Activated CD4-positive, alpha-beta T cell treated with anti-CD3 and anti-CD28 coated beads for 48 hours (primary cell): ENCODE results near the gene ELMOD1.

ENCODE experiments used
- DNase-seq: peaks from one replicate; pipeline ENCODE4 v3.0.0-alpha.2; 2020

ELMOD1 gene

DNA sequence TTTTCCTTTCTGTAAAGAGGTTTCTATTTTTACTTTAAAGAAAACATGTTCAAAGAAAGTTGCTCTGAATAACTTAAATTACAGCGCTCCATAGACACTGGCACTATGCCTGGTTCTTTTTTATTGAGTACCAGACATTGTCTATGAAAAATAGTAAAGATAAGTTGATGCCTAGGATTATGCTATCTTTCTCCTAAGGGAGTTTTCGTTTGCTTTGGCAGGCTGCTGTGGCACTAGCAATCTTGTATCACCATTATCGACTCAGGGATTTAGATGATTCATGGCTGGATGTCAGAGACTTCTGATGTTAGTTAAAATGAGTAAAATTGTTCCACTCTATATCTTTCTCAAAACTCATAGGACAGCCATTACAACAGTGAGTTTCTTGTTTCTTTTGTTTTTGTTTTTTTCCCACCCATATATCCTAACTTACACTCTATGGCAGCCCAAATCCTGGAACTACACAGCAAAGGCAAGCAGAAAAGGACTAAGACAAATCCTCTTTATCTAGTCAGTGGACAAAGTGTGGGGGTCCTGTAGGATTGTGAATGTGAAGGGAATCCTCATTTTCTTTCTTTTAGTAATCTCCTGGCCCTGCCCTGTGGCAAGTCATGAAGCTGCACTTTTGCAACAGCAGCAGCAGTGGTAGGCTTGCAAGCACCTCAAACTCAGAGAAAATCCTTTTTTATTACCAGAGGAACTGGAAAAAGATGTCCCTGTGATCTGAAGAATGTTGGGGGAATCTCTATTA lies 100.2 kb downstream of the ELMOD1 start:
- DNase-seq = no peak

DNA sequence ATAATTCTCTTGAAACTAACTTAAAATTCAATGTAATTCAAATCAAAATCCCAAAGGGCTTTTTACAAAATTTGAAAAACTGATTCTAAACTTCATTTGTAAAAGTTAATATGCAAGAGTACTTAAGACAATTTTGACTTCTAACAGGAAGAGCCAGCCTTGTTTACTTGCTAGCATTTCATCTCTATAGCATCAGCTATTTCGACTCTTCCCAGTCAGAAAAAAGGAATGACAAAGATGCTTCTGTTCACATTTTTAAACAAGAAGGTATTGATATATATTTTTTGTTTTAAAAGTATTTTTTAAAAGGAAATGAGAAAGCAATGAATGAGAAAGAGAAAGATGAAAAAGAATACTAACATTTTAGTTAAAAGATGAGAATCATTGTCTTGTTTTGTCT lies 104.5 kb downstream of the ELMOD1 start:
- no peak for DNase-seq

DNA sequence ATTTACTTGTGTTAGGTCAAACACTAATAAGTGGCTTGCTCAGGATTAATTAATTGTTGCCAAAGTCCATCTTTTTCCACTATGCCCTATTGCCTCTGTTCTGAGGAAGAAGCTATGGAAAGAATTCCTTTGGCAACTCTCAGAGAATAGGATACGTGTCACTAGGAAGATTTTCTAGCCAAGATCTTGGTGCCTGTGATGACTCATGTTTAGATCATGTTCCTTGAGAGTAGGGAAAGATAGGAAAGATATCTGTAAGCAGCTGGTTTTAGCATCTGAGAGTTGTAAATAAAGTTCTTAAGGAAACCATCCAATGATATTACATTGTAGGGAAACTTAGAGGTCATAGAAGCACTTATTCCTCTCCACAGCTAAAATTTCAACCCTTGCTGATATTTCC lies 105.2 kb downstream of the ELMOD1 start:
- no peak for DNase-seq

DNA sequence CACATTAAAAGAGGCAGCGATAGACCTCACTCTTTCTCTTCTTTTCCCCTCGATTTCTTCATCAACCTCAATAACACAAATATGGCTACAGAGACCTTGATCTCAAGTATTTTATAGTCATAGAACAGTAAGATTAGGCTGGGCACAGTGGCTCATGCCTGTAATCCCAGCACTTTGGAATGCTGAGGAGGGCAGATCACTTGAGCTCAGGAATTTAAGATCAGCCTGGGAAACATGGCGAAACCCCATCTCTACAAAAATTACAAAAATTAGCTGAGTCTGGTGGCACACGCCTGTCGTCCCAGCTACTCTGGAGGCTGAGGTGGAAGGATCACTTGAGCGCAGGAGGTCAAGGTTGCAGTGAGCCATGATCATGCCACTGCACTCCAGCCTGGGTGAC lies 106.3 kb downstream of the ELMOD1 start:
- DNase-seq = no peak

DNA sequence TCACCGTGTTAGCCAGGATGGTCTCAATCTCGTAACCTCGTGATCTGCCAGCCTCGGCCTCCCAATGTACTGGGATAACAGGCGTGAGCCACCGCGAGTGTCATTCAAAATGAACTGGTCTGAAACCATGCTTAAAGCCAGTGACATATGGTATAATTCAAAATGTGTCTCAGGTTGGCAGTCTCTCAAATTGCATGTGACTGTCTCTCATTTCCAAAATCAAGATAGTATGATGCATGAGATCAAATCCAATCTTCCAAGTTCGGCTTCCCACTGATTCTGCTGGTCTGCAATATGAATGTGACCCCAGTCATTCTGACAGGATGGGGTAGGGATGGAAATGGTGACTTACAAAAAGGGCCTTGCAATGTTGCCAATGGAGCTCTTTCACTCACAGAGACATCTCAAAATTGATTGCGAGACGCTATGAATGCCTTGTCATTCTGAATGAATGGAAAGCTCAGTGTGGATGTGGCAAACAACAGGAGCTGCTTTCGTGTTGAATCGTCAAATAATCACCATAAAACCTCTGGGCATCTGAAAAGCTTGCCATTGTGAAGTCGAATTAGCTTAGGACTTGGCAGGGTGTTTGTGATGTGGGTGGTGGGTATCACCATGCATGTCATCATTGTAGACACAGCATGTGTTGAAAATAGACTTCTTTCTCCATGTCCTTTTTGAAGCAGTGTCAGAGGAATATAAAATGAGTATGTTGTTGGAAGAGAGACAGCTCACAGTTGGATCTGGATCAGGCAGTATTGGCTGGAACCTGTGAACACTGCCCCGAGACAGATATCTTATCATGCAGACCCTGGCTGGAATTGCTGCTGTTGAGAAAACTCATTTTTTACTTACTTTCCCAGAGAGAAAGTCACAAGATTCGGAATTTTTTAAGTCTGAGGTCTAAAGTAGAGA lies 108.7 kb downstream of the ELMOD1 start:
- DNase-seq = no peak

DNA sequence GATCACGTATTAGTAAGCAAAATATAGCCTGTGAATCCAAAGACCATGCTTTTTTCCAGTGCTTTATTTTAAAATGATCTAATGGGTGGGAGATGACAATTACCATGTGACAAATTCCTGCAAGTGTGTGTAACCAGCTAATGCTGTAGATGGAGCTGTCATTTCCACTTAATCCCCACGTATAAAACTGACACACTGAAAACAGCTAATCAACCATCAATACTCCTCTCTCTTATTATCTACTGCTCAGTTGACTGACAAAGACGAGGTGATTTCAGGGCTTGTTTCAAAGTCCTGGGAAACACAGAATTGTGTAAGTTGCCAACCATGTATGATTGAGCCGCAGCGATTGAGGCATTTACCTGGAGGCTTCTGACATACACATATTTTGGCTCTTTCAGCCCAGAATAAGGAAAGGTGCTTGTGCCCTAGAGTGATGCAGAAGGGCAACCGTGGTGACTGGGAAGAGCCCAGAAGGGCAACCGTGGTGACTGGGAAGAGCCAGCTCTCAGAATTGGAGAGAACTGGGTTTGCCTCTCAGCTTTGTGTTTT lies 111.2 kb downstream of the ELMOD1 start:
- DNase-seq = no peak

DNA sequence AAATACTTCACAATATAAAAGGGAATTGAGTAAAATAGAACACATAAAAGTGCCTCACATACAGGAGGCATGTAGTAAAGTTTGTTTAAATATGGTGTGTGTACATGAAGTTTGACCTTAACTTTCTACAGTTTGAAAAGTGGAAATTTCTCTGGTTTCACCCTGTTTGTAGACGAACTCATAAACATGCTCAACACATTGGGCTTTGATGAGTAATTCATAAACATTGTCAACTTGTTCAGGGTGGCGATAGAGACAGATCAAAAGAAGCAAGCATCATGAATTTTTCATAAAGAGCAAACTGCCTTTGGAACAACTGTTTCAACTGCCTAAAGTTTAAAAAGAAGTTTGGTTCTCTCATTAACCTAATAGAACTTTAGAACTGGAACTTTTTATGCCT lies 111.8 kb downstream of the ELMOD1 start:
- DNase-seq = no peak

DNA sequence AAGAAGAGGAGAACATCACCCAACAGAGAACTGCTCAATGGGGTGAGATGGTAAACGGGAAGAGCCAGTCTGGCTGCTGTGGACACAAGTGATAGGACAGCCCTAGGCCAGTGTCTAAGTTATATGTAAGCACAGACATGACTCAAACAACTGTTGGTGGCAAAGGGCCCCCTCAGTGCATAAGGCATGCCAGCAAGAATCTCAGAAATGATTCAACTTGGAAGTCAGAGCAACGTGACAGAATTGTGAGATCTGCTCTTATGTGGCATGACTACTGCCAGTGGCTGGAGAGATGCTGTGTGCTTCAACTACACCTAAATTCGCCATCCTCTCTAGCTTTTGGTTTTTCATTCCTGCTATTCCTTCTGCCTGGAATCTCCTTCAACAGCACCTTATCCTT lies 113.5 kb downstream of the ELMOD1 start:
- DNase-seq = no peak

DNA sequence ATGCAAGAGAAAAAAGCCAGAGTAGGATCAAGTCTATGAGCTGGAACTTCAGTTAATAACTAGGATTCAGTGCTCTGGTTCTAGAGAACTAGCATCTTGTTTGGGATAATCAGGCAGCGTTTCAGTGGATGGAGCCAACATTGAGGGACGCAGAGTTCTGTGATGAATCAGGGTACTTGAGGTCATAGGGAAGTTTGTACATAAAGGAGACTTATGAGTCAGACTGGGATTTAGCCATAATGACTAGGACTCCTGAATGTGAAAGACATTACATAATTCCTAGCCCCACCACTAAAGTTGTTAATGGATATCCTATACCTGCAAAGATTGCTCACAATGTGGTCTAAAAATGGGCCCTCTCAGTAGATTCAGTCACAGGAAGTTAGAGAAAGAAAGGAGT lies 114.1 kb downstream of the ELMOD1 start:
- no peak for DNase-seq

DNA sequence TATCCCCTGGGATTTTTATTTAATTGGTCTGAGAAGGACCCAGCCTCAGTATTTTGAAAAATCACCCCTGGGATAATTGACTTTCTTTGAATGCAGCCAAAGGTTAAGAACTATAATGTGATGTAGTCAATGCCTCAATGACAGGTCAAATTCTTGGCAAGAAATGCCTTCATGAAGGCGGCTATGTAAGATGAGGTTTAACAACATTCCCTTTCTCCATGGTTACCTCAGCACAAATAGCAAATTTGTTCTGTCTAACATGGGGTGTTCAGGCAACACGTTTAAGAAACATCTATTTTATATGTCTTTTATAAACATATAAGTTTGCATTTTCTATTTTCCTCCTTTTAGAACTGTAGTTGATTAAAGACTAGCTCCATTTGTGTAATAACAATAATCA lies 115.6 kb downstream of the ELMOD1 start:
- no peak for DNase-seq

DNA sequence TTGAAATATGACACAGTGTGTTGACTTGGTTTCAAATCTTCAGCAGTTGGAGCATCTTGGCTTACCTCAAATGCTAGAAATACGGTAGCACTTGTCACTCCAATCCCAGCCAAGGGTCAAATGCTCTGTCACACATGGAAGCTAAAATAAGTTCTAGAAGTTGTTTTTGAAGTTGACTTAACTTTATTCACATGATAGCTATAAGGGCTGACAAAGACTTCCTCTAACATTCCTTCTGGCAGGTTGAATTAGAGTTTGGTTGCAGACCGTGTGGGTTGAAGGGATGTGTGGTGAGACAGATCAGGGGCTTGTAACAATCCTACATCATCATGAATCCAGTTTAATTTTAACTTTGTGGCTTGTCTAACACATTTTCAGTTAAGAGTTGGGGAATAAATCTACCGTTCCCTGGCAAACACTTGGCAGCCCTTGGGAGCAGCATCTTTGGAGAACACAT lies 116.3 kb downstream of the ELMOD1 start:
- DNase-seq = no peak

DNA sequence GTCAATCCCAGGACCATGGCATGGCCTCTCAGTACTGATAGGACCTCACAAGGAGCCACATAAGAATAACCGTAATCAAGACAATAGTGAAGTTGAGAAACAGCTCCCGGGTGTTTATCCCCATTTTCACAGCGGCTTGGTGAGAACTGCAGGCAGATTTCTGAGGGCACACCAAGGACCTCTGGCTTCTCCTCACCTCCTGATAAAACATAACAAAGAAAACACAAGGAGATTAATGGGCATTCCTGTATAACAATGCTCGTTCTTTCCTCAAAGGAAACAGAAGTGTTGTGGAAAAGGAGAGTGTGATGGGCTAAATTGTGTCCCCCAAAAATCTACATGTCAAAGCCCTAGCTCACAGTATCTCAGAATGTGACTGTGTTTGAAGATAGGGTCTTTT lies 116.9 kb downstream of the ELMOD1 start:
- DNase-seq = no peak

DNA sequence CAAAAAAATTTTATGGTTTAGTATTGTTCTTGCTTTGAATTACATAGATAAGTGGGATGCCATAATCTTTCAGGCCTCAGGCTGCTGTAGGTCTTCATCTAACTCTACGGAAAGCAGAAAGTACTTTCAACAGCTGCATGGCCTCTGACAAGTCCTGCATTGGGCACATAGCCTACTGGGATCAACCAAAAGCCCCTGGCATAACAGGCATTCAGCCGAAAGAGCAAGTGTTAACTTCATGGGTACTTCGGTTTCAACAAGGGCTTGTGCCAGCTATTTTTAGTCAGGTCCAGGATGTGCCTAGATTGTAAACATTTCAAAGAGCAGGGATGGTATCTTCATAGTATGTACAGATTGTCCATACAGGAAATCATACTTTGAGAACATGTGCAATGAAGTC lies 117.8 kb downstream of the ELMOD1 start:
- DNase-seq = no peak

DNA sequence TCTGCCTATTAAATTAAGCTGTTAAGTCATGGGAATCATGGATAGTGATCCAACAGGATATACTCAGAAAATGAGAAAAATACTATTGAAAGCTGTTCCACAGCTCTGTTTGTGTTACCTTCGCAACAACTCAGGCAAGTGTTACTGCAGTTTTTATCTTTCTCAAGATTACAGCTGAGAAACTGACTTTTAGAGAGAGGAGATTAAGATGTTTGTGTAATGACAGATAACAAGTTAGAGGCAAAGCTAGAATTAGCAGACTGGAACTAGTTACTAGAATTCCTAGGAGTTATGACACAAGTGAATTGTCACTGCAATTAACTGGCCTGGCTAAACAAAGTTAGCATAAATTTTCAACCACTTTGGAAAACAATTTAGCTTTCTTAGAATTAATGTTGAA lies 119.4 kb downstream of the ELMOD1 start:
- no peak for DNase-seq

DNA sequence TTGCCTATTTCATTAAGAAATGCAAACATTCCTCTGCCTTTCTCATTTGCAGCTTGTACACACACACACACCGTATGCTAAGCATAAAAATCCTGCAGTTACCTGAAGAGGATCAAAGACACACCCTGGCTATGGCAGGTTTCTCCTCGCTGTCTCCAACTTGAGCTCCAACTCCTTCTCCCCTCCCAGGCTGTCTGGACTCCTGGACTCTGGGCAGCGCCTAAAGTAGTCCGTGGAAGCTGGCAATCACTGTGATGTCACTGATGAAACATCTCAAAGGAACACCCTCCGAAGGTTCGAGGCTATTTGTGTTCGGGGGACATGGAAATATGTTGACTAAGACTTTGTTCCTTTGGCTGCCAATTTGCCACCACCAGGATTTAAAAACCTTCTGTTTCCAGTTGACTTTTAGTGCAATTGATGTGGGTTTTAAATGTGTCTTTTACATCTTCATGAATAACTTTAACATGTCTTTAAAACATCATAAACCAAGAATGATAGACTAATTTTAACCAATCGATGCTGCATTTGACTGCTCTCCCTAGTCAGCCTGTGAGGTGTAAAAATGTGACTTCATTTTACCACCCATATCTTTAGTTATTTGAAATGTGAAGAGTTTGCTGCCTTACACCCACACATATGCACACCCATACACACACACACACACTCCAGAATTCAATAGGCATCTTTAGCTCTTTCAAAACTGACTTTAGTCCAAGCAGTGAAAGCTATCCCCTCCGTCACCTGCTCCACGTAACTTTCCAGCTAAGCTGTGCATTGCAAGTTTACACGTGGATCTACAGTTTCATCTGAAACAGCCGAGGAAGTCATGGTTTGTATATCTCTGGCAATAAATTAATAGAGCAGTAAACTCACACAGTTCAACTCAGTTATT lies 121.2 kb downstream of the ELMOD1 start, which contains the start of gene SLN:
SLN (minus strand) TSS at position 196 of the 895 bp plus-strand sequence.
- no peak for DNase-seq

DNA sequence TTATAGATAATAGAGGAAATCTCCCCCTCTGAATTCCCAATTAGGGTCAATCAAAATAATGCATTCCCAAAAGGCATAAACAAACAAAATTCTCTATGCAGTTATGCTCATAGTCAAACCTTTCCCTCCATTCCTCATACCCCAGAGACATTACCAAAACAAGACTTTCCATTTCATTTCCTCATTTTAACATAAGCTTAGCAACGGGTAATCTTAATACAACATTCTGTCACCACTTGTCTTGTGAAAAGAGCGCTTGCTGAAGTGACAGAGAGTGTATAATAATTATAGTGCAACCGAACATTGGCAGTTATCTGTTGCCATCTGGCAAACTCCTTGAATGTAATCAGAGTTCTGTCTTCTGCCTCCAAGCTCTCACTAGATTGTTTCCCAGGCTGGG lies 122.1 kb downstream of the ELMOD1 start:
- no peak for DNase-seq
